Cortex of kidney (tissue), 1 donor: ENCODE results near the gene CPPED1.
"Not testable (repeated sequence)": the region's sequence is repeated elsewhere in the genome, so short reads cannot be mapped to it uniquely, and the experiment has no call there.

Source experiments
- DNase-seq: peaks from one replicate; lab custom pipeline; 2025; lab: John Stamatoyannopoulos, UW

Gene CPPED1

GRCh38 chr16:12766853-12767252, 36.8 kb downstream of the CPPED1 start:
- DNase-seq, result no peak

GRCh38 chr16:12766208-12766607, 37.5 kb downstream of the CPPED1 start:
- not testable (repeated sequence) for DNase-seq

GRCh38 chr16:12764813-12765488, 38.7 kb downstream of the CPPED1 start:
- no peak for DNase-seq

GRCh38 chr16:12763517-12763916, 40.2 kb downstream of the CPPED1 start:
- DNase-seq, result no peak

GRCh38 chr16:12760819-12761611, 42.7 kb downstream of the CPPED1 start:
- DNase-seq, result no peak

GRCh38 chr16:12758670-12759558, 44.8 kb downstream of the CPPED1 start:
- no peak for DNase-seq

- DNase-seq, result no peak
Observed at GRCh38 chr16:12758031-12758669, 45.5 kb downstream of the CPPED1 start.

GRCh38 chr16:12757546-12757945, 46.1 kb downstream of the CPPED1 start:
- no peak for DNase-seq

GRCh38 chr16:12754824-12755543, 48.7 kb downstream of the CPPED1 start:
- DNase-seq, result no peak

GRCh38 chr16:12753203-12754023, 50.3 kb downstream of the CPPED1 start:
- no peak for DNase-seq

- DNase-seq, result no peak
Observed at GRCh38 chr16:12752159-12752558, 51.5 kb downstream of the CPPED1 start.

GRCh38 chr16:12750554-12750918, 53.2 kb downstream of the CPPED1 start:
- DNase-seq, result no peak

- DNase-seq, result no peak
Observed at GRCh38 chr16:12749076-12749475, 54.6 kb downstream of the CPPED1 start.

GRCh38 chr16:12747827-12748226, 55.9 kb downstream of the CPPED1 start:
- no peak for DNase-seq

GRCh38 chr16:12747261-12747660, 56.4 kb downstream of the CPPED1 start:
- DNase-seq, result no peak

GRCh38 chr16:12744860-12745259, 58.8 kb downstream of the CPPED1 start:
- no peak for DNase-seq

GRCh38 chr16:12742741-12743140, 60.9 kb downstream of the CPPED1 start:
- DNase-seq, result no peak

GRCh38 chr16:12740986-12741610, 62.6 kb downstream of the CPPED1 start:
- DNase-seq, result no peak

- no peak for DNase-seq
Observed at GRCh38 chr16:12739738-12740137, 63.9 kb downstream of the CPPED1 start.

- no peak for DNase-seq
Observed at GRCh38 chr16:12737563-12737962, 66.1 kb downstream of the CPPED1 start.
